ENCODE measurements around the gene BCL2L1. TPM values are rescaled to one million over a fixed set of nuclear protein-coding genes. Genes with fewer than 3 reads are reported as not detected.

BCL2L1 gene
- polyA plus RNA-seq, 1 donor from 2014 or later = 125 TPM

- no peak overlapping the region for H3K27ac ChIP-seq (ENCODE audit: low read length)
- no peaks in the 10 kb centered on the region for H4K20me1 ChIP-seq (ENCODE audit: insufficient read depth)
- H3K9me3 ChIP-seq (ENCODE audit: low read length) = peaks cover 6% of the 10 kb centered on the region
- peaks cover 14% of the 10 kb centered on the region for H3K36me3 ChIP-seq (ENCODE audit: insufficient read depth, low read length)
- no peaks in the 10 kb centered on the region for H3K27me3 ChIP-seq (ENCODE audit: insufficient read depth, low read depth, low read length)
- TF ChIP-seq TAF1 (IDR thresholded peaks at IDR 0.05; ENCODE audit: low read depth) (no peak), EP300 (conservative IDR thresholded peaks at IDR 0.05; ENCODE audit: poor library complexity, severe bottlenecking) (no peak), REST (IDR thresholded peaks at IDR 0.05; ENCODE audit: borderline replicate concordance) (no peak), SMC3 (conservative IDR thresholded peaks at IDR 0.05; ENCODE audit: poor library complexity) (no peak), CTCF (IDR thresholded peaks at IDR 0.05; ENCODE audit: poor library complexity, severe bottlenecking) (no peak), MXI1 (conservative IDR thresholded peaks at IDR 0.05; ENCODE audit: poor library complexity, severe bottlenecking) (no peak), EZH2 (IDR thresholded peaks at IDR 0.05; ENCODE audit: borderline replicate concordance, insufficient read depth, low read length, poor library complexity, severe bottlenecking) (no peak), POLR2AphosphoS5 (IDR thresholded peaks at IDR 0.05) (no peak), RAD21 (conservative IDR thresholded peaks at IDR 0.05) (no peak)
- H3K4me3 ChIP-seq (ENCODE audit: low read length) = no peak overlapping the region
- no peaks in the 10 kb centered on the region for H3K9me2 ChIP-seq (ENCODE audit: insufficient read depth, low read length)
- no peak overlapping the region for H2AFZ ChIP-seq (ENCODE audit: low read depth, low read length)
- no peak overlapping the region for H3K9ac ChIP-seq (ENCODE audit: low read length)
- H3K79me2 ChIP-seq (replicated peaks; ENCODE audit: insufficient read depth, low read length) = peaks cover 35% of the 10 kb centered on the region
- no peaks in the 10 kb centered on the region for H3F3A ChIP-seq (ENCODE audit: insufficient read depth, low read length, poor library complexity, severe bottlenecking)
- H3K4me2 ChIP-seq (ENCODE audit: low read length) = no peak overlapping the region
Measured at GRCh38 chr20:31701591-31701990, 21.1 kb downstream of the BCL2L1 start.

GRCh38 chr20:31700747-31701146, 21.9 kb downstream of the BCL2L1 start:
- Histone ChIP-seq H3K9me2 (ENCODE audit: insufficient read depth, low read length) (no peaks in the 10 kb centered on the region), H3K4me2 (ENCODE audit: low read length) (no peak overlapping the region), H3K9me3 (ENCODE audit: low read length) (peaks cover 6% of the 10 kb centered on the region), H3K36me3 (ENCODE audit: insufficient read depth, low read length) (peaks cover 14% of the 10 kb centered on the region), H3F3A (ENCODE audit: insufficient read depth, low read length, poor library complexity, severe bottlenecking) (no peaks in the 10 kb centered on the region), H3K4me3 (ENCODE audit: low read length) (no peak overlapping the region), H3K27ac (ENCODE audit: low read length) (no peak overlapping the region), H2AFZ (ENCODE audit: low read depth, low read length) (no peak overlapping the region), H3K79me2 (replicated peaks; ENCODE audit: insufficient read depth, low read length) (peaks cover 36% of the 10 kb centered on the region), H4K20me1 (ENCODE audit: insufficient read depth) (no peaks in the 10 kb centered on the region), H3K9ac (ENCODE audit: low read length) (no peak overlapping the region), H3K27me3 (ENCODE audit: insufficient read depth, low read depth, low read length) (no peaks in the 10 kb centered on the region)
- TF ChIP-seq SMC3 (conservative IDR thresholded peaks at IDR 0.05; ENCODE audit: poor library complexity) (no peak), TAF1 (IDR thresholded peaks at IDR 0.05; ENCODE audit: low read depth) (no peak), RAD21 (conservative IDR thresholded peaks at IDR 0.05) (no peak), EP300 (conservative IDR thresholded peaks at IDR 0.05; ENCODE audit: poor library complexity, severe bottlenecking) (no peak), CTCF (IDR thresholded peaks at IDR 0.05; ENCODE audit: poor library complexity, severe bottlenecking) (no peak), REST (IDR thresholded peaks at IDR 0.05; ENCODE audit: borderline replicate concordance) (no peak), EZH2 (IDR thresholded peaks at IDR 0.05; ENCODE audit: borderline replicate concordance, insufficient read depth, low read length, poor library complexity, severe bottlenecking) (no peak), MXI1 (conservative IDR thresholded peaks at IDR 0.05; ENCODE audit: poor library complexity, severe bottlenecking) (no peak), POLR2AphosphoS5 (IDR thresholded peaks at IDR 0.05) (no peak)
